Activated CD8-positive, alpha-beta memory T cell treated with anti-CD3 and anti-CD28 coated beads, Interleukin-2, amount 50 U/mL, for 48 hours (primary cell): ENCODE results near the gene RIOX2.
"Not testable (repeated sequence)": the region's sequence is repeated elsewhere in the genome, so short reads cannot be mapped to it uniquely, and the experiment has no call there.

Experiments
- DNase-seq: peaks from one replicate; pipeline ENCODE4 v3.0.0-alpha.2; 2020

RIOX2 gene

DNA sequence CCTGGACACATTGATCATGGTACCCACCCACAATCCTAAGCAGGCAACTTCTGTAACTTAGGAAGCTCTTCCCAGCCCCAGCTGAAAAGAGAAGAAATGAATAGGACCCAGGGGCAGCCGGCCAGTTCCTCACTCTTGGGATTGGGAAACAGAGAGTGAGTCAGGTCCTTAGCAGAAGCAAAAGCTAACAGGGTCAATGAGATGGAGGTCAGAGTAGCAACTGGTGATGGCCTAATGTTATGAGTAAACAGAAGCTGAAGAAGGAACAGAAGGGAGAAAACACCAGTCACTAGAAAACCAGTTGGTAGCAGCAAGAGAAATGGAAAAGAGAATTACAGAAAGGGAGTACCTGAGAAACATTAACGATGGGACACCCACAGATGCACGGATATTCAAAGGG is 20.0 kb downstream of the RIOX2 start:
- no peak for DNase-seq

DNA sequence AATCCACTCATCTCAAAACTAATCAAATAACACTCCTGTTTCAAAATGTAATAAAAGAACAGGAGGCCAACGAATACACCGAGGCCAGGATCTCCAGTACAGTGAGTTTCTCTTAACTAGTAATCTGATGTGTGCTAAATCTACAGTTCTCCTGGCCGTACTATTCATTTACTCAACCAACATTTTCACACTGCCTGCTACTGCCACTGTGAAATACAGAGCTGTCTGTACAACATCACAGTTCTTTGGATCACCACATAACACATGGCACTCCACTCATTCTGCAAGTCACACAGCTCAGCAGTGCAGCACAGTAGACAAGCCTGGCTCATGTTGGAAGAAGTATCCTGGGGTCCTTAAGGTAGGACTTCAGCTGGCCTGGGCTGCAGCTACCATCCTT is 21.9 kb downstream of the RIOX2 start:
- DNase-seq, result no peak

DNA sequence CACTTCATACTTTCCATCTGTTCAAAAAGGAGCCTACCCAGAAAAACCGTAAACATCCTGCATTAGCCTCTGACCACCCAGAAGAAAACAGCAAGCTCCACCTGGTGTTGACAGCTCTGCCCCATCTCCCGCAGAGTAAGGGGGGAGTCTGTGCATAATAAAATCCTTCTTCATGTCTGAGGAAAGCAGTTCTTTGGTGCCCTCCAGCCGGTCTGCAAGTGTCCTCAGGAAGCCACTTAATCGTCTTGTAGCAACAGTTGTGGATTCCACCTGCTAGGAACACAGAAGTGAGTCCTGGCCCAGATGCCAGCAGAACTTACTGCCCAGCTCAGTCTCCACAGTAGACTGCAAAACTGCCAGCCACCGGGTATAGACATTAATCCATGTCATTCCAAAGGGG is 22.5 kb downstream of the RIOX2 start:
- no peak for DNase-seq

DNA sequence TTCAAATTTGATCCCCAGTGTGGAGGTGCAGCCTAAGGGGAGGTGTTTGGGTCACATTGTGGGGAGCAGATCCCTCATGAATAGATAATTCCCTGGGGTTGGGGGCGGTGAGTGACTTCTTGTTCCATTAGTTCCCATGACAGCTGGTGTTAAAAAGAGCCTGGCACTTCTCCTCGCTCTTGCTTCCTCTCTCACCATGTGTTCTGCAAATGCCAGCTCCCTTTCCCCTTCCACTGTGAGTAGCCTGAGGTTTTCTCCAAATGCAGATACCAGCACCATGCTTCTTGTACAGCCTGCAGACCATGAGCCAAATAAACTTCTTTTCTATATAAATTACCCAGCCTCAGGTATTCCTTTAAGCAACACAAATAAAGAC is 23.1 kb downstream of the RIOX2 start:
- DNase-seq, result no peak

DNA sequence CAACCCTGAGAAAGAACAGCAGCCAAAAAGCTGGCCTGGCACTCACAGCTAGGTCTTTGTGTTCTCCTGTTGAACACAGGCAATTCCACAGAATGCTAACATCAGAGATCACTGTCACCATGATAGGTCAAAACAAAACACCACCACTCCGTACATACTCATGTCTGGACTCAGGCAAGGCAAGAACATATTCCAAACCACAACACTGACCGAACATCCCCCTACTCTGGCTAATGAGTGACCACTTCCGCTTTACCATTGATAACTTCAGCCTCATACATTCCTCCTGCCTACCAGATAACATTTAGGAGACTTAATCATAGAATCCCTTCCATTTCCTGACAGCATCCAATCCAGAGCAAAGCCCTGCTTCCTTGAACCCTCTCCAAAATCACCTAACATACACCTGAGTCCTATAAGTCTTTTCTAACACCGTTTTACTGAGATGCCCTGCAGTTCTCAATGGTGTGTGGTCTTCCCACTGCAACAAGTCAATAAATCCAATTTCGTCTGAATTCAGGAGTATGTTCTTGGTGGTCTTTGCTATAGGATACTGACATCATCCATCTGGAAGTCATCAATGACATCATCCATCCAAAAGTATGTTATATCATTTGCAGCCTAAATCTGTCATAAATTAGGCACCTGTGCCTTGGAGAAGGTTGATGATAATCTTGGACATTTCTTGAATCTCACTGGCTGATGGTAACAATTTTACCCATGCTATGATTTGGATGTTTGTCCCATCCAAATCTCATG is 23.7 kb downstream of the RIOX2 start:
- DNase-seq, result no peak

DNA sequence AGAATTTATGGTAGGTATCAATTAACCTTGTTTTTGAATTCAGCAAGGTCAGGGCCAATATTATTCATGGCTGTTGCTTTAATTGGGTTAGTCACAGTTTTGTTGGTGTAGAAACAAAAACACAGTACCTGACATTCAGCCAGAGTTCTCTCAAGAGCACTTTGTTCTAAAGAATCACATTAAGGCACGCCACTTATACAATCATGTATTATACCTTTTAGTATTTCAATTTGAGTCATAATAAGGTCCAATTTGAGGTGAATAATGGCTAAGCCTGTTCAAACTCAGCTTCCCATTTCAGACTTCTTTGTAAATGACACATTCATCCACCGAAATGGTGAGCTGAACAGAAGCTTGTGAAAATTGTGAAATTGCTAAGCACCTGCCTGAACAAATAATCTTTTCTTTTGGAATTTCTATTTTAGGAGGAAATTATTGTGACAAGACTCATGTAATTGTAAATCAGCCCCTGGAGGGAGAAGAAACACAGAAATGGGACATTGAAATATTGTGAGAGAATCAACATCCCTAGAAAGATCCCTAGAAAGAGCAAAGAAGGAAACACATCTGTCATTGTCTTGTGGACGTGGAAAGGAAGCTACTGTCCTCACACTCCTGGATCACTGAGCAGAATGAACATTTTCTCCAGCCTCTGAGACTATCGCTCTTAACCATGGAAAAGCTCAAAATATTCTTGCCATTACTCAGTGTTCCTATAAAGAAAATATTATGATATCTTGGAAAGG is 29.3 kb downstream of the RIOX2 start:
- DNase-seq, result no peak

DNA sequence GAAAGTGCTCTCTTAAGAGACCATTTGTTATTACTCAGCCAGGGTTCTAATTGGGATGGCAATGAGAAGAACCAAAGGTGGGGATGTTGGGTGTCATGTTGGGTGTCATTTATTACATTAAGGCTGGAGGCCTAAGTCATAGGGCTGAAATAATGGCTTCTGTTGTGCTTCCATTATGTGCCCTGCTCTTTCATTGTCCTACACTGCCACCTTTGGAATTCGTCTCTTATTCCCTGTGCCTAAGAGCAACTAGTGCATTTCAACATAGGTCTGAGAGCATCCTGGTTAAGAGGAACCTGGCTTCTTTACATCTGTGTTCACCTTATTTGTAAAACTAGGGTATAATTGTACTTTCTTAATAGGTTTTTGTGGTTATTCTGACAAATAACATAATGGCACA is 32.2 kb downstream of the RIOX2 start:
- DNase-seq, result no peak

DNA sequence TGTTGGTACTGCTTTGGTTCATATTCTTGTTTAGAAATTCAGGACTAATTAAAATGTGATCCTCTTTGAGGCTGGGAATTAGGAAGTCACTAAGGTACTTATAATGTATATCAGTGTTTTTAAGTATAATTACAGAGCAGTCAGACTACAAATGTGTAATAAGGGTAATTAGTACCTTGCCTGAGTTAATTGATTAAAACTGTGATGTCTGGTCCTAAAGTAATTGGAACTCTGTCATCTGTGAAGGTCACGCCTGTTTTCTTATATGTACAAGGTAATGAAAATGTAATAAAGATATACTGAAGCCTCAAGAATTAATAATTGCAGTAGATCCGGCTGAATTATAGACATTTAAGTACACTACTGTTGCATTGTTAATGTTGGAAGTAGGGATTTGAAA is 32.8 kb downstream of the RIOX2 start:
- no peak for DNase-seq

DNA sequence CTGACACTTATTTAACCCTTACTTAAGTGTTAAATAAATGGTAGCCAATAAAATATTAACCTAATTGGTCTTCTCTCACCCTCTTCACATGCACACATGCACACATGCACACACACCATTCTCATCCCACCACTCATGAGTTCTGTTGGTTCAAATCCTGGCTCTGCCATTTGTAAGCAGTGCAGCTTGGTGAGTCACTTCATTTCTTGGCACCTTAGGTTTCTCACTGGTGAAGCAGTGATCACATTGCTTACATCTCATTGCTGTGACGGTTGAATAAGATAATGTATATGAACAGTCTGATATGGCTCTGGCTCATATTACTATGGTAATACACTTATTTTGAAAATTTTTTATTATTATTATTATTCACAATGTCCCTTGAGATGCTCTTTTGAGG is 33.8 kb downstream of the RIOX2 start:
- DNase-seq, result no peak

DNA sequence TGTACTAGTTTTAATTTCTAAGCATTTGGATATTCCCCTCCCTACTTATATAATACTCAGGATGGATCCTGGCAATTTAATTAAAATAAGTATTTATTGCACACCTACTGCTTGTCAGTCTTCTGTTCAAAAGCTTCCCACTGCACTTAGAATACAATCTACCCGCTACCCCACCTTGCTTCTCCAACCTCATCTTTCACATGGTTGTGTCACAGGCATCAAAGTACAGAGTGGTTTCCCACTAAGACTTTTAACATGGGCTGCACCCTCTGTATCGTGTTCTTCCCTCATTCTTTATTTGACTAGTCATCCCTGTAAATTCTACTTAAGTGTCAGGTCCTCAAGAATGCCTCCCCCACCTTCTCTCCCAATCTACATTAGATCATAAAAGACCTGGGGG is 35.0 kb downstream of the RIOX2 start:
- no peak for DNase-seq

DNA sequence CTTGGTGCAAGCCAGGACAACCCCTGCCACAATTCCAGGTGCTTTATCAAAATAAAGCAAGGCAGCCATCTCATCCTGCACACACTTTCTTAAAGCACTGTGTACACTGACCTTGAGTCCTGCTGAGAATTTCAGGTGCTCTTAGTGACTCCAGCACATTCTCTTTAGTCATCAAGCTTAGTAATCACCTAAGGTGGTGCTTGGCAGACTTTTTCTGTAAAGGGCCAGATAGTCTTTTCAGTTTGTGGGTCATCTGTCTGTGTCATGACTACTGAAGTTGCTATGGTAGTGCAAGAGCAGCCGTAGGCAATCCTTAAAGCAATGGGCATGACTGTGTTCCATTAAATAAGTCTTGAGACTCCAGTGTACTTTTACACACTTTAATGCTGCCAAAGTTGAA is 36.4 kb downstream of the RIOX2 start:
- DNase-seq, result no peak

DNA sequence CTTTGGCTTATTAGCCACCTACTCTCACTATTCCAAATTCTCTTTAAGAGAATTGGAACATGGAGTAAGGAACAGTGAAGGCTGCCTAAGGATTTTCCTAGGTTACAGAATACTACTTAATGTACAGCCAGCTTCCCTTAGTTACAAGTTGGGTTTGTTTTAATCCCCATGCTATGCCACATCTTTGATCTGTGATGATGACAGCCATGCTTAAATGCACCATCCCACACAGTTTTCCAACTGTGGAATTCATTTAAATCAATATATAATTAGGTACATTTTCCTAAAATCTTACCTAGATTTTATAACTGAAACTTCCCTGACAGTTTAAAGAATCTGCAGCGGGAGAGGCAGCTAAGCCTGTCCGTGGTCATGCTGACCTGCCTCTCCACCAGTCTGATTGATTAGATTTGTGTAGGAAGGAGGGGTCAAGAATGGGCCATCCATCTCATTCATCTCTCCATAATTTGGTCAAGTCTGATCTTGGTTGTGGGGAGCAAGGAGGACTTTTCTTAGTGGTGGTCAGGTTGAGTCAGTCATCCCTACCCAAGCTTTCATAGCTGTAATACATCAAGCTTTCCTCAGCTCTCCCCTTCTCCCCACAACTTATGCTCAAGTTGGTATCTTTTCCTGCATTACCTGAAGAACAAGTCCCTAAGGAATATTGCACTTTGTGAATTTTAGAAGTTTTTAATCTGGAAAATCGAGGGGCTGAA is 37.1 kb downstream of the RIOX2 start:
- no peak for DNase-seq

DNA sequence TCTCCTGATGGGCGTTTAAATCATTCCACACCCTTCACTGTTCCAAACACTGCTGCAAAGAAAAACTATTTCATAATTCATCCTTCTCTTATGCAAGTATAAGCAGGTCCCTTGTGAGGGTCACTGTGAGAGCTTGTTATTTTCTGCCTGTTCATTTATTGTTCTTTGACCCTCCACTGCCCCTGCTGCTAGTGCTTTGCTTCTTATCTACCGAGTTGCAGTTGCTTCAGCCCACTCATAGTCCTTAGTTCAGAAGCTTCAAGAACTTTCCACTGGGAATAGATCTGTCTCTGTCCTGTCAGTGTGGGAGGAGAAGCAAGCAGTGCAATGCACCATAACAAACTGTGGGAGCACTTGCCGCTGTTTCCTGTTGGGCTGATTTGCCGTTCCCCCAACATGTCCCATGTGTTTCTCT is 39.8 kb downstream of the RIOX2 start:
- no peak for DNase-seq

DNA sequence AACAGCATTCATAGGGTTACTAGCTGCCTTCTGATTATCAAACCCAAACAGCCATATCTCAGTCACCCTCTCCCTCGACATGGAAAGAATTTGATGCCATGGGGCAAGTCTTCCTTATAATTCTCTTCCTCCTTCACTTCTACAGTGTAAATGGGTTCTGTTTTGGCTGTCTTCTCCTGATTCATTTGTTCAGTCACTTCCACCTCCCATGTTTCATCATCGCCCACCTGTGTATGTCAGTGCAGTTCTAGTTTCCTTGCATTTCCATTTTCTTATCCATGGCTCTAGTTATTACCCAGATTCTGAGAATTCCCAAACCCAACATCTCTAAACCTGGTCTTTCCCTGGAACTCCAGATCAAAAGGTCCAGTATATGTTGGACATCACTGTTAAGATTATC is 41.0 kb downstream of the RIOX2 start:
- no peak for DNase-seq

DNA sequence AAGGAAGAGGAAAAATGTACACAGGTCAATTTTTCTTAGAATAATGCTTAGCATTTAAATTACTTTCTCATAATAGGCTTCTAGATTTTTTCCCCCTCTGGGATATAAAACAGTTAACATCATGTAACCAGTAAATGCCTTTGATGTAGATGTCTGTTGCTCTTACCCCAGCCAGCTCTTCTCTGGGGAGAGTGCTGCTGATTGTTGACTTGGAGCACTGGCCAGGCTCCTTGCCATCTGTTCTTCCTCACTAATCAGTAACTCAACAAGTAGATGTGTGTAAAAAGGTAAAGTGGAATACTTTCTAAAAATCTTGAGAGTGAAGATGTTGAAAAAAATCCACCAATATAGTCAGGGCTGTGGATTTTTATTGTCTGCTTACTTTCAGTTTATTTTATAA is 42.2 kb downstream of the RIOX2 start:
- no peak for DNase-seq

DNA sequence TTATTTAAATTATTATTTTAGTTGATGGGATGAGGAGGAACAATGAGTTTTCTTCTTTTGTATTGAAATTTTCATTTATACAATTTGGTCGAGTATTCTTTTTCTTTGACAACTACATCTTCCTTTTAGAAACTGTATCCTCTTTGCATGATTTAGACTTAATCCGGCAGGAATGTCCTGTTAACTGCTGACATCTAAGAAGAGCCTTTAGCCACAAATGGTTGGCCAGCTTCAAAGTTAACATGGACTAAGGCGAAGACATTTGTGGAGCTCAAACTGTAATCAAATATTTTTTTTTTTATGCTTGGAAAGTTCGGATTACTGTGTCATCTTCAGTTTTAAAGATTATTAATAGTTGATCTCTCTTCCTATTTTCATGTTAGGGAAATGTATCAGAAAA is 43.2 kb downstream of the RIOX2 start:
- no peak for DNase-seq

DNA sequence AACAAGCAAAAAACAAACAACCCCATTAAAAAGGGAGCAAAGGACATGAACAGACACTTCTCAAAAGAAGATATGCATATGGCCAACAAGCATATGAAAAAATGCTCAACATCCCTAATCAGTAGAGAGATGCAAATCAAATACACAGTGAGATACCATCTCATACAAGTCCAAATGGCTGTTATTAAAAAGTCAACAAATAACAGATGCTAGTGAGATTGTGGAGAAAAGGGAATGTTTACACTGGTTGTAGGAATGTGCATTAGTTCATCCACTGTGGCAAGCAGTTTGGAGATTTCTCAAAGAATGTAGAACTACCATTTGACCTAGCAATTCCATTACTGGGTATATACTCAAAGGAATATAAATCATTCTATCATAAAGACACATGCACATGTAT is 44.5 kb downstream of the RIOX2 start:
- DNase-seq, result no peak

DNA sequence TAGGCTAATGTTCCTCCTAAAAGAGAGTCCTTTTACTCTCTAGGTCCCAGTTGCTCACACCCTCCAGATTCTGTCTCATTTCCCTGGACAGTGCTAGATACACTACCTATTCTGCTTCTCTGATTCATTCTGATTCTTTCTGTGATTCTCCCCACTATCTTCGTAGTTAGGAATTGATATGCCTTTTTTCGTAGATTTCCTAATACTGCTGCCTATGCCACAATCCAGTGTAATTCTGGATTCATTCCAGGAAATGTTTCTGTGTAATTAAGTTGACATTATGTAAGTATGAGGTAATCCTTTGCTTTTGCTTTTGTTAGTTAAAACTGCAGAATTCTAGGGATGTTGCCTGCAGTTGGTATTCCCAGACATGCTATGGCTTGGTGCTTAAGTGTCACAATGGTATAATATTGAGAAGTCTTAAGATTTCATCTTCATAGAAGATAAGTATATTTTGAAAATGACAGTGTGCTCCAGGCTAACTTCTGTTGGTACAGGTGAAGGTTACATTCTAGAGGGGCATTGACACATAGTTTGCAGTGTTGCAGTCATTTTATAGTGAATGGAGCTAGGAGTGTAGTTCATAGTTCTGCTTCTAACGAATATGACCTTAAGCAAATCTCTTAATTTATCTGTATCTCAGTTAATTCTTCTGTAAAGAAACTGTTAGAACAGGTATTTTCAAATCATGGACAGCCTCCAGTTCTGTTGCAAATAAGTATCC is 54.3 kb downstream of the RIOX2 start:
- no peak for DNase-seq

DNA sequence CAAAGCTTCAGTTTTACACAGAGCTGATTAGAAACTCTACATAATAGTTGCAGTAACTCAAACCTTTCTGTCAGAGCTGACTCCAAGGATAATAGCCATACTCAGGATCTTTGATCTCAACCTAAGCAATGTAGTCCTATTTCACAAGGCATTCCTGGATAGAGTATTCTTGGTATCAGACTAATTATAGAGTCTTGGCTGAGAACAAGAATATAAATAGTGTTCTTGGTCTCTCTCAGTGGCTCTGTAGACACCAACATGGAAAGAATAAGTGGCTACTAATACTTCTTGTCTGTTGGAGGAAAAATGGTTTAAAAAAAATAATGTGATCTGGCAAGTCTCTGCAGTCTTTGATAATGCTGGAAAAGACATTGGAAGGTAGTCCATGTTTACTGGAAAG is 55.7 kb downstream of the RIOX2 start:
- DNase-seq, result no peak

DNA sequence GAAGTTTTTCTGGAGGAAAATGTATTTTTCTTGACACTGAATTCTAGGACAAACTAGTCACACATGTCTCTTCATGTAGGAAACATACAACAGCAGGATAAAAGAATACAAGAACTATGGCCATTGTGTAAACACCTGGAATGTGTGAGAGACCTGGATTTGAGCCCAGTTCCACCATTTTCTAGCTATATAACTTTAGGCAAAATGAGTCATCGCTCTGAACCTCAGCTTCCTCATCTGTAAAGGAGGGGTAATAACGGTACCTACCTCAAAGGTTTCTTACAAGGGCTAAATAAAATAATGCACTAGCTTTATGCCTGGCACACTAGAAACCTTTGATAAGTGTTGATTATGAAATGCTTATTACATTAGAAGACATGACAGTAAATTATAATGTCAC is 57.8 kb downstream of the RIOX2 start:
- no peak for DNase-seq

DNA sequence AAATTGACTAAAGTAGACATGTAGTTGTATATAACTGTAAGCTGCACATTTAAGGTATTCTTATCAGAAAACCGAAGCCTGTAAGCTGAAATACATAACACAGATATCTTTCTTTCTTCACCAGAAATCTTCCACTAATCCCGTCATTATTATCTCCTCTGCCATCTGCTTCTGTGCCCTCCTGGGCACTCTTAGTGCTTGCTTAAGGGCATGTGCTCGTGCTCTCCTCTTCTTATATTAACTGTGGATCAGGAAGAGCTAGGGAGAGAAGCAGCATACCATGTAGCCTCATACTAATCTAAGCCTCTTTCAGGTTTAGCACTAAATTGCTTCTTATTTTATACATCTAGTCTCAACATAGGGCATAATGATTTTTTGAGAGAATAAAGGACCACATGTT is 60.8 kb downstream of the RIOX2 start:
- DNase-seq, result no peak

DNA sequence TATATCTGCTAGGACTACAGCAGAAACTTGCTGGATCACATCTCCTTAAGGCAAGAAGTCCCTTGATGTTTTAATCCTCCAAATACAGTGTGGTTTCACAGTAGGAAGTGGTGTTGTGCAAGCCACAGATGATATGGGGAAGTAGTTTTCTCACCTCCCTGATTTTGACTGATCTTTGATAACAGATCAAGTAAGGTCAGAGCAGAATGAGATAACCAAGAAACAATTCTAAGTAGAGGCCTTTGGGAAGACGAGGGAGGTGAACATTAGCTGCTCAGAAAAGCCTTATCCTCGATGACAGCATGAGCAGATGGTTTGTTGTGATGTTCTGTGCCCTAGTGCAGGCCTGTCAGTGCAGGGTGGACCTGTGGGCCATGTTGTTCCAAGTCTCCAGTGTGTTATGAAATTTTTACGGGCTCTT is 61.3 kb downstream of the RIOX2 start:
- no peak for DNase-seq

DNA sequence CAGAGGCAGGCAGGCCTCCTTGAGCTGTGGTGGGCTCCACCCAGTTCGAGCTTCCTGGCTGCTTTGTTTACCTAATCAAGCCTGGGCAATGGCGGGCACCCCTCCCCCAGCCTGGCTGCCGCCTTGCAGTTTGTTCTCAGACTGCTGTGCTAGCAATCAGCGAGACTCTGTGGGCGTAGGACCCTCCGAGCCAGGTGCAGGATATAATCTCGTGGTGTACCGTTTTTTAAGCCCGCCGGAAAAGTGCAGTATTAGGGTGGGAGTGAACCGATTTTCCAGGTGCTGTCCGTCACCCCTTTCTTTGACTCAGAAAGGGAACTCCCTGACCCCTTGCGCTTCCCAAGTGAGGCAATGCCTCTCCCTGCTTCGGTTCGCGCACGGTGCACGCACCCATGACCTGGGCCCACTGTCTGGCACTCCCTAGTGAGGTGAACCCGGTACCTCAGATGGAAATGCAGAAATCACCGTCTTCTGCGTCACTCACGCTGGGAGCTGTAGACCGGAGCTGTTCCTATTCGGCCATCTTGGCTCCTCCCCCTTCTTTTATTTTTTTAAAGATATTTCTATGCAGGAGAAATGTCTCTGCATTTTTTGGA is 61.9 kb downstream of the RIOX2 start:
- DNase-seq, result not testable (repeated sequence)
